NCI-H774 (cell line): Measurements from ENCODE around the gene DES.

Experiments used
- DNase-seq: peaks from one replicate; lab custom pipeline; 2025; lab: John Stamatoyannopoulos, UW

The DES gene

DNA sequence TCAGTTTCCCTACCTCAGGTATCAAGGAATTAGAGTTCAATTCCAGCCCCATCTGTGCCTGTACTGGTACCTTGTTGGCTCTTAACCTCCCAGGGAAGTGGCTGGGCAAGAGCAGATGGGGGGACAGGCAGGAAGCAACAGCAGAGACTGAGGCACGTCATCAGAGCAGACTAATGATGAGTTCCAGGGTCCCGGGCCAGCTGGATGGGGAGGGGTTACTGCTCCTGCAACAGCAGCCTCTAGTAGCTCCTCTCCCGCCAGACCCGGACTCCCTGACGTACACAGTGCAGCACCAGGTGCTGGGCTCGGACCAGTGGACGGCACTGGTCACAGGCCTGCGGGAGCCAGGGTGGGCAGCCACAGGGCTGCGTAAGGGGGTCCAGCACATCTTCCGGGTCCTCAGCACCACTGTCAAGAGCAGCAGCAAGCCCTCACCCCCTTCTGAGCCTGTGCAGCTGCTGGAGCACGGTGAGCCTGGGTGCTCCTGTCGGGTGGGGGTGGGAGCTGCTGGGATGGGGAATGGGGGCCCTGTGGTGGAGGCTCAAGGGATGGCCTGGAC, 54.5 kb downstream of the DES start:
- no peak for DNase-seq

DNA sequence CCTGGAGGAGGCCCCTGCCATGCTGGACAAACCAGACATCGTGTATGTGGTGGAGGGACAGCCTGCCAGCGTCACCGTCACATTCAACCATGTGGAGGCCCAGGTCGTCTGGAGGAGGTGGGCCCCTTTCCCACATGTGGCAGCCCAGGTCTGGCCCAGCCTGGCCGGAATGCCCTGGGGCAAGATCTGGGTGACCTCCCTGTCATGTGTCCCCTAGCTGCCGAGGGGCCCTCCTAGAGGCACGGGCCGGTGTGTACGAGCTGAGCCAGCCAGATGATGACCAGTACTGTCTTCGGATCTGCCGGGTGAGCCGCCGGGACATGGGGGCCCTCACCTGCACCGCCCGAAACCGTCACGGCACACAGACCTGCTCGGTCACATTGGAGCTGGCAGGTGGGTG, 55.3 kb downstream of the DES start:
- no peak for DNase-seq

DNA sequence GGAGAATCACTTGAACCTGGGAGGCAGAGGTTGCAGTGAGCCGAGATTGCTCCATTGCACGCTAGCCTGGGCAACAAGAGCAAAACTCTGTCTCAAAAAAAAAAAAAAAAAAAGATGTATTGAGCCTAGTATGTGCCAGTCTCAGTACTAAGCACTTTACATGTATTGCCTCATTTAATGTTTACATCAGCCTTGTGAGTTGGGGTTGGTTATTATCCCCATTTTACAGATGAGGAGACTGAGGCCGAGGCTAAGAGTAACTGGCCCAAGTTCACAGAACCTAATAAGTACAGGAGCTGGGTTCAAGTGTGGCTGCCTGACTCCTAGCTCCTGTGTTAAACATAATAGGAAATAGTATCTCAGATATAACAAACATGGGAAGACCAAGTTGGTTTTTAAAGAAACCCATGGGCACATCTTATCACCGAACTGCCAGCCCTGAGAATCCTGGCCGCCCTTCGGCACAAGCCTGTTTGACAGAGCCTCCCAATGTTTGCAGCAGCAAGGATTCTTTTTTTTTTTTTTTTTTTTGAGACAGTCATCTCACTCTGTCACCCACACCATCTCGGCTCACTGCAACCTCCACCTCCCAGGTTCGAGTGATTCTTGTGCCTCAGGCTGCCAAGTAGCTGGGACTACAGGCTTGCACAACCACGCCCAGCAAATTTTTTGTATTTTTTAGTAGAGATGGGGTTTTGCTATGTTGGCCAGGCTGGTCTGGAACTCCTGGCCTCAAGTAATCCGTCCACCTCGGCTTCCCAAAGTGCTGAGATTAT, 56.3 kb downstream of the DES start:
- DNase-seq, result no peak

DNA sequence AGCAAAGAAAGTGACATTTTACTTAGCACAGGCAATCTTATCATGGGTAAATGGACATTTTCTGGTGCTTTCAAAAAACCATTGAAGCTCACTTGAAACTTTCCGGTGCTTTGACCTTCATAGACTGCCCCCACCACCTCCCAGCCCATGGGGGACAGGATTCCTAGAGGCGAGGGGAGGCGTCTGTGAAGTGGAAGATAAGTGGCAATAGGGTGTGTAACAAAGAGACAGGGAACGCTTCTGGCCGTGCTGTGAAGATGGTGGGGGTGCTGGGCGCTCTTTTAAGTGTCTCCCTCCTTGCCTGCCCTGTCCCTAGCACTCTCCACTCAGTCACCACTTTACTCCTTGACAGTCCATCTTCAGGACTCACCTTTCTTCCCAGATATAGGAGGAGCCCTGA, 57.1 kb downstream of the DES start:
- no peak for DNase-seq

DNA sequence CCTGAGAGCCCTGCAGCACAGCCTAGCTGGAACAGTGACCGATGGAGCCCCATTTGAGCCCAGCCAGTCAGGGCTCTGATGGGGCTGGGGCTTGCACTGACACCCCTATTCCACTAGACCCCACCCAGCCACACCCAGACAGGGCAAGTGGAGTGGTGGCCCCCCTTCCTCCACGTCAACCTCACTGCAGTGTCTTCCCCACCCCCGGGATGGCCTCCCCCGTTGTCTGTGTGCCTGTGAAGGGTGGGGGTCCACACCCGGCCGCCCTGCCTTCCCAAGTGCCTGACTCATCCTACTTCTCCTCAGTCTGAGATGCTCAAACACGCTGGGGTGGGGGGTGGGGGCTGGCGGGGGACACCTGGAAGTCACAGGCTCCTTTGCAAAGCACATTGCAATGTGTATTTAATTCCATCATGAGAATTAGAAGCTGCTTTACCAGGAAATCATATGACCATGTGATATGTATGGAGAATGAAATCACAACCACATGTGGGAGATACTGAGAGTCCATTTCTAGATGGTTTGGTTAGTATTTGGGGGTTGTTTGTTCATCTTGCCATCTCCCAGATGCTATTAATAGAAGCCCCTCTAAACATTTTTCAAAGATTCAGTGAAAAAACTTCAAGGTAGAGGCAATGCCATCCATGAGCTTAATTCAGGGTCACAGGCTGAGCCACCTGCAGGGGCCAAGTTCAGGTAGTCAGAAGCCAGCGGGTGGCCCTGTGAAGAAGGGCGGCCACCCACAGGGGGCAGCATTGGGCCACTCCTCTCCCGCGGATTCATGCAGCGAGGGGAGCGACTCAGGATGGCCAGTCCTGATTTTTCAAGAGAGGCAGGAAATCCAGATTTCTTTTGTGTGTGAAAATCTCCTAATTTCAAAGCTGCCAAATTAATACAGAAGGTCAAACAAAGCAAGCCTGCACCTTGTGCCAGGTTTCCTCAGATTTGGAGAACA, 57.8 kb downstream of the DES start:
- peak; percentile 53 for DNase-seq
